OCI-LY7 (cell line): ENCODE results near the gene KCNMA1. TPM values are rescaled to one million over a fixed set of nuclear protein-coding genes. Genes with fewer than 3 reads are reported as not detected.

ENCODE experiments used
- BruUV-seq: library from RNA; stranded (reverse); fragments of 400-500 nt; replicated peaks from 2 replicates; lab custom pipeline; 2021; lab: Mats Ljungman, UMichigan
- CTCF ChIA-PET: fragments of 300-600 bp; sonication (Branson Sonifier 250); formaldehyde crosslinking; loops from one replicate; lab custom pipeline; 2022; ENCODE audit warnings: antibody characterized with exemption; ENCODE audit not compliant: unreplicated experiment; lab: Charles Lee
- POLR2A ChIA-PET: fragments of 300-600 bp; sonication (Branson Sonifier 250); formaldehyde crosslinking; loops from one replicate; lab custom pipeline; 2022; ENCODE audit warnings: antibody characterized with exemption; lab: Charles Lee
- DNase-seq: peaks from one replicate; pipeline ENCODE4 v3.0.0-alpha.2; 2015; ENCODE audit warnings: low spot score
- H2AFZ ChIP-seq: fragments of 200-600 bp; sonication (generic), shearing (Covaris generic); 2 replicates; pipeline ENCODE4 v1.6.1; 2014; ENCODE audit warnings: mild to moderate bottlenecking, antibody characterized with exemption, low read length, moderate library complexity
- H3K27ac ChIP-seq: fragments of 200-600 bp; sonication (generic); 2 replicates; pipeline ENCODE4 v1.5.1; 2014; ENCODE audit warnings: mixed run types, low read depth, mild to moderate bottlenecking, moderate library complexity, low read length, inconsistent platforms; ENCODE audit not compliant: poor library complexity, severe bottlenecking
- H3K36me3 ChIP-seq: fragments of 200-600 bp; sonication (generic); 2 replicates; pipeline ENCODE4 v1.6.1; 2014; ENCODE audit warnings: mild to moderate bottlenecking, antibody characterized with exemption, low read length, moderate library complexity, mixed read lengths; ENCODE audit not compliant: insufficient read depth
- H3K4me1 ChIP-seq: fragments of 200-600 bp; sonication (generic); 2 replicates; pipeline ENCODE4 v1.5.1; 2014; ENCODE audit warnings: mild to moderate bottlenecking, low read length; ENCODE audit not compliant: insufficient read depth, poor library complexity, severe bottlenecking
- H3K4me2 ChIP-seq: fragments of 200-600 bp; sonication (generic); 2 replicates; pipeline ENCODE4 v1.6.1; 2014; ENCODE audit warnings: mild to moderate bottlenecking, low read length
- H3K4me3 ChIP-seq: fragments of 200-600 bp; sonication (generic); 2 replicates; pipeline ENCODE4 v1.5.1; 2014; ENCODE audit warnings: mild to moderate bottlenecking, low read depth, low read length; ENCODE audit not compliant: poor library complexity, severe bottlenecking
- H3K79me2 ChIP-seq: fragments of 200-600 bp; sonication (generic); 2 replicates; pipeline ENCODE4 v1.6.1; 2016; ENCODE audit warnings: low read depth, mild to moderate bottlenecking, low read length, moderate library complexity, mixed read lengths; ENCODE audit not compliant: insufficient read depth
- H3K9me2 ChIP-seq: fragments of 200-600 bp; sonication (generic); 2 replicates; pipeline ENCODE4 v1.6.1; 2016; ENCODE audit warnings: mild to moderate bottlenecking, low read length, mixed read lengths; ENCODE audit not compliant: insufficient read depth
- H3K9me3 ChIP-seq: fragments of 200-600 bp; sonication (generic); 2 replicates; pipeline ENCODE4 v1.6.1; 2014; ENCODE audit warnings: mild to moderate bottlenecking, mixed run types, low read length, mixed read lengths
- H4K20me1 ChIP-seq: fragments of 200-600 bp; sonication (generic); 2 replicates; pipeline ENCODE4 v1.6.1; 2014; ENCODE audit warnings: mild to moderate bottlenecking, antibody characterized with exemption, low read length, moderate library complexity, mixed read lengths; ENCODE audit not compliant: insufficient read depth
- CTCF ChIP-seq: fragments of 200-600 bp; sonication (generic); conservative IDR thresholded peaks from 2 replicates; pipeline ENCODE4 v1.5.1; 2014; ENCODE audit warnings: mild to moderate bottlenecking, antibody characterized with exemption, low read length, moderate library complexity, mixed read lengths
- EZH2phosphoT487 ChIP-seq: fragments of 200-600 bp; sonication (generic); IDR thresholded peaks from 2 replicates; pipeline ENCODE4 v1.6.1; 2018; ENCODE audit warnings: low read depth, borderline replicate concordance, mild to moderate bottlenecking, mixed run types, antibody characterized with exemption, low read length, moderate library complexity, mixed read lengths
- intact Hi-C: fragments of 100-400 bp; cut with micrococcal nuclease; formaldehyde crosslinking; loops from one replicate; pipeline ENCODE4 v1.10.0; 2022; ENCODE audit not compliant: unreplicated experiment
- total RNA-seq, 2 experiments: library from RNA; depleted of rRNA in 1 of 2; stranded (reverse); fragments of >200 nt in 1 of 2; shearing (Covaris generic) in 1 of 2; gene quantifications; 2 replicates each; pipeline ENCODE4 v1.2.3, GENCODE V29; 2014 to 2022

KCNMA1 gene
- total RNA-seq, 2 experiments from 2014 or later = not detected

- no peaks in the 10 kb centered on the region for H3K79me2 ChIP-seq
- no peaks in the 10 kb centered on the region for H3K9me2 ChIP-seq
- no peak for DNase-seq
- no peaks in the 10 kb centered on the region for H3K36me3 ChIP-seq
- H3K4me3 ChIP-seq = no peak overlapping the region
- no peak for TF ChIP-seq EZH2phosphoT487
- no peak for TF ChIP-seq CTCF
- CTCF ChIA-PET = no interaction called here
- no peaks in the 10 kb centered on the region for H4K20me1 ChIP-seq
- H3K4me1 ChIP-seq = no peaks in the 10 kb centered on the region
- no peak overlapping the region for H3K4me2 ChIP-seq
- intact Hi-C loops = no loop called here
- H2AFZ ChIP-seq = no peak overlapping the region
- no peak overlapping the region for H3K27ac ChIP-seq
- BruUV-seq = no TSS peak
- H3K9me3 ChIP-seq = no peaks in the 10 kb centered on the region
- POLR2A ChIA-PET = no interaction called here
Measured at GRCh38 chr10:77456414-77456813, 181.2 kb downstream of the KCNMA1 start.

GRCh38 chr10:77455561-77455960, 182.0 kb downstream of the KCNMA1 start:
- no peaks in the 10 kb centered on the region for H3K4me1 ChIP-seq
- no peaks in the 10 kb centered on the region for H3K9me2 ChIP-seq
- H3K9me3 ChIP-seq = no peaks in the 10 kb centered on the region
- ChIA-PET CTCF (no interaction called here), POLR2A (no interaction called here)
- no TSS peak for BruUV-seq
- H3K79me2 ChIP-seq = no peaks in the 10 kb centered on the region
- TF ChIP-seq CTCF (no peak), EZH2phosphoT487 (no peak)
- H3K4me2 ChIP-seq = no peak overlapping the region
- no peaks in the 10 kb centered on the region for H4K20me1 ChIP-seq
- H2AFZ ChIP-seq = no peak overlapping the region
- intact Hi-C loops = no loop called here
- H3K36me3 ChIP-seq = no peaks in the 10 kb centered on the region
- H3K27ac ChIP-seq = no peak overlapping the region
- H3K4me3 ChIP-seq = no peak overlapping the region
- DNase-seq = no peak

- Histone ChIP-seq H3K36me3 (no peaks in the 10 kb centered on the region), H3K4me3 (no peak overlapping the region), H3K9me3 (no peaks in the 10 kb centered on the region), H3K27ac (no peak overlapping the region), H4K20me1 (no peaks in the 10 kb centered on the region), H3K4me2 (no peak overlapping the region), H3K9me2 (no peaks in the 10 kb centered on the region), H3K4me1 (no peaks in the 10 kb centered on the region), H2AFZ (no peak overlapping the region), H3K79me2 (no peaks in the 10 kb centered on the region)
- intact Hi-C loops = no loop called here
- DNase-seq = no peak
- ChIA-PET CTCF (no interaction called here), POLR2A (no interaction called here)
- no peak for TF ChIP-seq CTCF
- no peak for TF ChIP-seq EZH2phosphoT487
- no TSS peak for BruUV-seq
Measured at GRCh38 chr10:77452952-77453564, 184.6 kb downstream of the KCNMA1 start.
